IPS-NIHi11 (cell line): ENCODE results near the gene FAM120A.

ENCODE experiments used
- DNase-seq: peaks from one replicate; pipeline ENCODE4 v3.0.0; 2012; ENCODE audit warnings: mixed read lengths, low spot score

Gene FAM120A

DNA sequence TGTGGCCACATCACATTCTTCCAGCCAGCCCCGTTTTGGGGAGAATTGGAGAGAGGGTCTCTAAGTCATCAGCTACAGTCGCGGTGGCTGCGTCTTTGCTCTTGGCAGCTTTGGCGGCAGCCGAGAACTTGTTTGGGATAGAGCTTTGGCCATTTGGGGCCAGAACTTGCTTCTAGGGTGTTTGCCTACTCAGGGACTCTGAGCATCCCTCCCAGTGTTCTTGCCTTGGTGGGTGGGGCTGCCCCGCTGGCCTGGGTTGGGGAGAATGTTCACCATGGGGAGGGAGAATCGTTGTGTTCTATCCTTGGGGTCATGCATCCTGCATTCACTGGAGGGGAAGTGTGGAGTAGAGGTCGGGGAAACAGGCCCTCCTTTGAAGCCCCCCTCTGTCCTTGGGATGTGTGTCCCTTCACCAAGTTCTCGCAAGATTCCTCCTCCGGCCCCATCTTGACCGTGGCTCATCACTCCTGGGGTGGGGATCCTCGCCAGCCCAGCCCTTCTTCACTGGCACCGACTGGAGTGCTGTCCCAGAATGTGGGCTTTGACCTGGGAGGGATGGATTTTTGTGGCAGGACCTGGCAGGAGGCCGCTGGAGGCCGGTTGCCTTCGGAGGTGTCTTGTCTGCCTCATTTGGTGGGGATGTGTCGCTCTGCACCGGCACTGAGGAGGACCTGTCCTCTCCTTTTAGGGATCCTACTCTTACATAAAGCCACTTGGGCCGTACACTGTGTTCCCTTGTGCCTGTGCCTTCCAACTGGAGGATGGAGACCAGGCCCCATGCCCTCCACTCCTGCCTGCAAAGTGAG lies 128.4 kb downstream of the FAM120A start:
- DNase-seq: no peak

DNA sequence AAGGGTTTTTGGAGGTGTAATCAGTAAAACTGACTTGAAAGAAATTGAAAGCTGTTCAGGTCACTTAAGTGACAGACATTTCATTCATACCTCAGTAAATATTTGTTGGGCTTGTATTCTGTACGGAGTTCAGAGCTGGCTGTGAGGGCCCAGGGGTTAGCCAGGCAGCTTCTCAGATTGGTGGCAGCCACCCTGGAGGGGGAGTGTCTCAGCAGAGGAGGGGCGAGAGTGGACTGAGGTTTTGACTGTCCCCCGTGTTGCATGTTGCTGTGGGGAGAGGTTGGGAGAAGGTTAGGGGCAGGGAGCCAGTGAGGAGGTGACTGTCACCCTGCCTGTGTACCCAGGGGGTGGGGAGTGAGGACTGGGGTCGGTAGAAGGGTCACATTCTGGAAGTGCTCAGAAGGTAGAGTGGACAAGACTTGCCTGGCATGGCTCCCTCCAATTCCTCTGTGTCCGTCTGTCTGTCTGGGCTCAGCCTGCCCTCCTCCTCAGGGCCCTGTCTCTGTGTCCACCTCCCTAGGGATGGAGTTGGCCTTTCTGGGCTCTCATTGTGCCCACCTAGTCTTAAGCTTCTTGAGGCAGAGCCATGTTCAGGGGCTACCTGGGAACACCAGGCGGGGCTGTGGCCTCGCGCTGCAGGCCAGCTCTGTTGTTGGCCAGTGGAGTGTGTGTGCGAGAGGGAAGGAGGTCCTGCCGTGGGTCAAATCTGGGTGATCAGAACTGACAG lies 129.3 kb downstream of the FAM120A start:
- no peak for DNase-seq

DNA sequence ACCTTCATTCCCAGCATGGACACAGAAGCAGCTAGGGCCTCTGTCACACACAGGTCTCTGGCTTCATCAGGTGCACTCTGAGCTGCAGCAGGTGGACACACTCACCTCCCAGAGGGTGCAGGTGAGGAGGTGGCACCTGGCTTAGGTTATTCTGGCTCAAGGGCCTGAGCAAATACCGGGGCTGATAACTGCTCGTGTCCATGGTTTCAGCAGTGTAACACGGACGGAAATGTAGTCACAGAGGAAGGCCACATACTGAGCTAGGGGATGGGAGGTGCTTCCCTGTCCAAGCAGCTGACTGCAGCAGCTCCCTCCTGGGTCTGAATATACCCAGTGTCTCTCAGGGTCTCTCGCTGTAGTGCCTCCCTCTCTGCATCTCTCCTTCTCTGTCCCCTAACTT lies 130.6 kb downstream of the FAM120A start:
- no peak for DNase-seq

DNA sequence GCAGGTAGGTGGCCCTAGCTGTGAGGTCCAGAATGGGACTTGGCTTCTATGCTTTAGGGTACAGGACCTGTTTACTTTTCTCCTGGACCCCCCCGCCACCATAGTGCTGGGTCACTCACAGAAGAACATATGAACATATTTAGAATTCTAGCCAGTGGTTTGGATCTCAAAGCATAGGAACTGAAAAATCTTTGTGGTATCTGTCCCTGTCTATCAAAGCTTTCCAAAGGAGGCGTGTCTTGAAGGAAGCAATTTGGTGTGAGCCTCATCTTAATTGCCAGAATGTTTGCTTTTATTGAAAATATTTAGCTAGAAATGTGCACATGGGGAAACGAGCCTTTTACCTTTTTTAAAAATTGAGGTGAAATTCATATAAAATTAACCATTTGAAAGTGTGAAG lies 131.1 kb downstream of the FAM120A start:
- no peak for DNase-seq

DNA sequence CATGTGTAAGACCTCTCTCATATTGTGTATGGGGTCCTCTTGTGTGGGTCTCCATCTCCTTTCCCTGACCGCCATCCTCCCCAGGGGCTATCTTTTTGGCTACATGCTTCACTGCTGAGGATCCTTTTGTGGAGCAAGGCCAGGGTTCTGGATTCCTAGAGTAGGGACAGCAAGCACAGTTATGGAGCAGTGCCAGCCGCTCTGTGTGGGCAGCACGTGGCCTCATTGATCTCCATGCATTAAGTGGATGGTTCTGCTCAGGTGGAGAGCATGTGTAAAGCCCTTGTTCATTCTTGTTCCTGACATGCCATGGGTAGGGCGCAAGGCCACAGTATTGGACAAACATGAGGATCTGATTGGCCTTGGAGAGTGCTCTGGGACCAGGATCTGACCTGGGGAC lies 133.8 kb downstream of the FAM120A start:
- DNase-seq: no peak

- no peak for DNase-seq
Measured at GRCh38 chr9:93585695-93586094, 134.2 kb downstream of the FAM120A start.

- no peak for DNase-seq
Measured at GRCh38 chr9:93586290-93587057, 135.0 kb downstream of the FAM120A start.

GRCh38 chr9:93587284-93587650 lies 135.8 kb downstream of the FAM120A start:
- DNase-seq: no peak

GRCh38 chr9:93587651-93588347 lies 136.3 kb downstream of the FAM120A start:
- DNase-seq: no peak

DNA sequence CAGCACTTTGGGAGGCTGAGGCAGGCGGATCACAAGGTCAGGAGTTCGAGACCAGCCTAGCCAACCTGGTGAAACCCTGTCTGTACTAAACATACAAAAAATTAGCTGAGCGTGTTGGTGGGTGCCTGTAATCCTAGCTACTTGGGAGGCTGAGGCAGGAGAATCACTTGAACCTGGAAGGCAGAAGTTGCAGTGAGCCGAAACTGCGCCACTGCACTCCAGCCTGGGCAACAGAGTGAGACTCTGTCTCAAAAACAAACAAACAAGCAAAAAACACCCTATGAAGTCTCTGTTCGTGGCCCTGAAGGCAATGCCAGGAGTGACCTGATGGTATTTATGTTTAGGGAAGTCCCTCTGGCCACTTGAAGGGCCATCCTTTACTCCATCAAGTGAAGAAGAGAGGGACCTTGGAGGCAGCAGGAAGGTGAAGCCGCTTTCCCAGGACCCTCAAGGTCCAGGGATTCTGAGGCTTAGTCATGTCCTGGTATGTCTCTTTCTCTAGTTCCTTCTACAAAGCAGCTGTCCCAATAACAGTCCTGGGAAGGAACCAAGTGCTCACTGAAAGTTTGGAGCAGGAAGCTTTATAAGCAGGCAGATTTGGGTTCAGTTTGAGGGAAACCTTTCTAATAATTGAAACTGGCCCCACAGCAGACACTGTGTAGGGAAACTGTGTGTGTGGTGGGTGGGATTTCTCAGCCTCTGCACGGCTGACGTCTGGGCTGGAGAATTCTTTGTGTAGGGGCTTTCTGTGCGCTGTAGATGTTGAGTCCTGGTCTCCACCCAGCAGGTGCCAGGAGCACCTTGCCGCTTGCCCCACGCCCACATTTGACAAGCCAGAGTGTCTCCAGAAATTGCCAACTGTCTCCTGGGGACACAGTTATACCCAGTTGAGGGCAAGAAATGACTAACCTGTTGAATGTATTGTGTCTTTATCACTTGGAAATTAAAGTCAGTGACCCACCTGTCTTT lies 137.4 kb downstream of the FAM120A start:
- DNase-seq: no peak

- peak; percentile 54 for DNase-seq
Measured at GRCh38 chr9:93589688-93590087, 138.2 kb downstream of the FAM120A start.

DNA sequence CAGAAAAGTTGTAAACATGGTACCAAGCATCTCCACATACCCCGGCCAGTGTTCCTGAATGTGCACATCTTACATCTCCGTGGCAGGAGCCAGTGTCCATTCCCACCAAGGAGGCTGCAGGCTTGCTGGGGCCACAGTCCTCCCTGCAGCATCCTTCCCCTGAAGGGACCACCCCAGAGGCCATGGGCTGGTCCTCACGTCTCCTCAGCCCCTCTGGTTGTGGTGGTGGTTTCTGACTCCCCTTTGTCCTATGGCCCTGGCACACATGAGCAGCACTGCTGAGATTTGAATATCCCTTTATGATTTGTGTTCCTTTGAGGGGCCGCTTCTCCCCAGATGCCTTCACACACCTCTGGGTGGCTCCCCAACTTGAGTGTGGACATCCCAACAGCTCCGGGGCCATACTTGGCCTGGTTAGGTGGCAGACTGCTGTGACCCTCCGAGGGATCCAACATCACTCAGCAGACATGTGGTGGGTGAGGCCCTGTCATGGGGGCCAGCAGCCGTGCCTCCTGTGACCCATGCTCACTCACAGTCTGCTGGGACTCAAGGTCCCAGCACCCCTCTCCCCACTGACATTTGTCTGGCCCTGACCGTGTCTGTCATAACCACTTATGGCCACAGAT lies 139.2 kb downstream of the FAM120A start:
- no peak for DNase-seq

GRCh38 chr9:93591301-93592007 lies 140.0 kb downstream of the FAM120A start:
- no peak for DNase-seq

DNA sequence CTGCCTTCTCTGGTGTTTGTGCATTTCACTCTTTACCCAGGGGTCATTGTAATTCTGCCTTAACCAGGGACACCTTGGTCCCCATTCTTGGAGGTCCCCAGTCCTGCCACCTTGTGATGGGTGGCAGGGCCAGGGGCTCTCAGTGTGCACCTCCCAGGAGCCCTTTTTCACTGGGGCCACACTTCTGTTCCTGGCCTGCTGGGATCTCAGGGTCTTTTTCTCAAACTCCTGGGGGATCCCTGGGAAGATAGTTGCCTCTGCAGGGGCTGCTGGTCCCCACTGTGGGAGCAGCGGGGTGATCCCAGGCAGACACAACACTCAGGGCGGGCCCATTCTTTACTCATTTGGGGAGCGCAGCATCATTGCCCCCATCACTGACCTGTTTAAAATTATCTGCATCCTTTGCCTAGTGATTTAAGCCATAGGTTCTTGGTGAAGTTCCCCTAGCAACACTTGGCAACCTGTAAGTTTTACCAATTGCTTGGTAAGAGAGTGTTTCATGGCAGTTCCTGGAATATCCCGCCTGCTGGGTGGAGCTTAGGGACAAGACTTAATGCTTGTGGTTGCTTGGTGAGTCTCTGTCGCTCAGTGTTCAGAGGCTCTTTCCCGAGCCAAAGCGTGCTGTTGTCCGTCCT lies 140.6 kb downstream of the FAM120A start:
- DNase-seq: no peak

DNA sequence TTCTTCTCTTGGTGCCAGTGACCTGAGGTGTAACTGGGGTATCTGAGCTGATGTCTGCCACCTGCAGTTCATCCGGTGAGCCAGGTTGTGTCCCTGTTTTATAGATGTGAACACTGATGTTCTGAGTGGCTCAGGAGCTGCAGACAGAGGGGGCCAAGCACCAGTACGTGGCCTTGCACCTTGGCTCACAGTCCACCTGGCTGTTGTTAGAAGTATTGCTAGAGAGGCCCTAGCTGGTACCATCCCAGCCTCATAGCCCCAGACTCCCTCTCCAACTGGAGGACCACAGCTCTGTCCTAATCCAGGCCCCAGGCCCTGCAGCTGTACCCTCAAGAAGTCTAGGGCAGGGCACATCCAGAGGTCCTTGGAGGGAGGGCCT lies 141.1 kb downstream of the FAM120A start:
- peak; percentile 65 for DNase-seq

GRCh38 chr9:93593144-93593658 lies 141.7 kb downstream of the FAM120A start:
- no peak for DNase-seq

DNA sequence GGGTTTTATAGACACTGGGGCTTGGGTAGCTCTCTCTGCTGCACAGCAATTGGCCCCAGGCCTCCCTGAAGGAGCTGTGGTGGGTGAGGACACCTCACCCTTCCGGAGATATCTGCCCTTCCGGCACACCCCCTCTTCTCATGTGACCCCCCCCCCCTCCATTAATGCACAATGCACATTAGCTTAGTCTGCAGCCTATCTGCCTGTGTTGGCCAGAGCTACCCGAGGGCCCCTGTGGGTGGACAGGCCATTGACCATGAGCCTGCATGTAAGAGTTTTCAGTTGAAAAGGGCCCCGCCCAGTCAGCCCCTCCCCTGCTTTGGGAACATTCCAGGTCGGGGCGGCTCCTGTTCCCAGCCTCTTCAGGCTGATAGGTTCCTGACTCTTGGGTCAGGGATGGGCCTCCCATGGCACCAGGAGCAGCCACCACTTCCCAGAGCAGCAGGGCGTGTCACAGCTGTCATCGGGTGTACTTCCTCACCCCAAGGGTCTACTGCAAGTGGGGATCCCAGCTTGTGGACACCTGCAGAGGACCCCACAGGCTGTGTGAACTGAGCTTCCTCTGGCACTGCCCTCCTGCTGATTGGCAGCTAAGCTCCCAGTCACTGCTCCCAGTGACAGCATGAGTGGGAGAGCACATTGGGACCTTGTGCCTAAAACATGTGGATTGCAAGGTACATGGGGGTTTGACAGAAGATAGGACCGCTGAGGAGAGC lies 142.7 kb downstream of the FAM120A start:
- peak; percentile 61 for DNase-seq

DNA sequence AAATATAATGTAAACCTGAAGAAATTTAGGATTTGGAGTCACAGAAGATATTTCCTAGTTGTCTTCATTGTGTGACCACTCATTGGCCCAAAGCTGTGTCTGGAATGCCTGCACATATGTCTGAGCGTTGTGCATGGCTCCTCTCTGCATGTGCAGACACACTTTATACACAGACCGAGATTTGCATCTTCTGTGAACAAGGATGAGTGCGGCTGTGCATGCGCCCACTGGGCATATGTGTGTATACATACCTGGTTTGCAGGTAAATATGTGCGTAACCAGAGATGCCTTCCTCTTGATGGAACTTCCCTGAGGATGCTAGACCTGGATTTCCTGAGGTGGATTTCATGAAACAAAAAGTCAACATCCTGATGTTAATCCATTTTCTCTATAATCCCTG lies 144.0 kb downstream of the FAM120A start:
- DNase-seq: no peak
